Upper lobe of left lung (tissue), 6 donors: ENCODE results near the gene PTGR2. TPM values are rescaled to one million over a fixed set of nuclear protein-coding genes. Genes with fewer than 3 reads are reported as not detected.

ENCODE experiments used
- ATAC-seq, 2 donors: fragments of 200-7000 bp; cut with Tn5 transposase; one replicate each; pipeline ENCODE4 v1.9.1; 2022; ENCODE audit warnings: mild to moderate bottlenecking in 2 of 2, moderate library complexity in 2 of 2; ENCODE audit not compliant: low FRiP score in 2 of 2
- DNase-seq, 2 donors: peaks; one replicate each; pipeline ENCODE4 v3.0.0-alpha.2; 2019 to 2020
- H3K27ac ChIP-seq, 4 donors: fragments of 200-600 bp; sonication (generic); one replicate each; pipeline ENCODE4 v1.5.1; 2016 to 2019
- H3K27me3 ChIP-seq, 4 donors: fragments of 200-600 bp; sonication (generic); one replicate each; pipeline ENCODE4 v1.5.1; 2017 to 2019
- H3K36me3 ChIP-seq, 4 donors: fragments of 200-600 bp; sonication (generic); one replicate each; pipeline ENCODE4 v1.5.1; 2016 to 2019
- H3K4me1 ChIP-seq, 4 donors: fragments of 200-600 bp; sonication (generic); one replicate each; pipeline ENCODE4 v1.5.1; 2018 to 2019
- H3K4me3 ChIP-seq, 4 donors: fragments of 200-600 bp; sonication (generic); one replicate each; pipeline ENCODE4 v1.5.1; 2017 to 2019; ENCODE audit warnings: mild to moderate bottlenecking in 2 of 4, moderate library complexity in 1 of 4
- H3K9me3 ChIP-seq, 4 donors: fragments of 200-600 bp; sonication (generic); one replicate each; pipeline ENCODE4 v1.5.1; 2018 to 2019
- CTCF ChIP-seq, 6 experiments: fragments of 450-650 bp in 4 of 6; fragments of 200-600 bp in 2 of 6; sonication (generic) in 2 of 6; IDR thresholded peaks; one replicate each; pipeline ENCODE4 v1.5.1; 2016 to 2019; ENCODE audit warnings: antibody characterized with exemption in 6 of 6
- EP300 ChIP-seq, 4 donors: sonication (generic); formaldehyde crosslinking; IDR thresholded peaks; one replicate each; pipeline ENCODE4 v1.5.1; 2017; ENCODE audit warnings: antibody characterized with exemption in 4 of 4, control low read depth in 2 of 4
- POLR2A ChIP-seq, 4 donors: fragments of 450-650 bp; IDR thresholded peaks; one replicate each; pipeline ENCODE4 v1.5.1; 2016 to 2017; ENCODE audit warnings: antibody characterized with exemption in 4 of 4, mild to moderate bottlenecking in 2 of 4
- POLR2AphosphoS5 ChIP-seq, 2 donors: sonication (generic); formaldehyde crosslinking; IDR thresholded peaks; one replicate each; pipeline ENCODE4 v1.5.1; 2017; ENCODE audit warnings: antibody characterized with exemption in 2 of 2
- WGBS, 2 donors: methylation state at CpG; one replicate each; pipeline ENCODE4 v1.1.5; 2017 to 2018; 5-methylcytosine and 5-hydroxymethylcytosine counted together
- total RNA-seq, 6 donors: library from RNA; depleted of rRNA in 4 of 6; stranded (reverse); fragments of >200 nt in 4 of 6; gene quantifications; one replicate each; pipeline versions ENCODE4 v1.1.0 to v1.2.1, GENCODE V29; 2016 to 2021
- donor health status: DM: no; HTN: no; CAD: no; lungs with moderate emphysema.
- donor health status: DM: no; HTN: yes; CAD: no; lungs with severe emphysema.

PTGR2 gene
- total RNA-seq, 6 donors from 2014 or later, result 4.3 to 15.0 (median 8.8) TPM

GRCh38 chr14:73843296-73843695, 8.3 kb upstream of the PTGR2 start:
- 82 to 89% methylated on average over 2 of the region's 2 CpGs for WGBS, 2 donors

GRCh38 chr14:73846947-73847346, 4.7 kb upstream of the PTGR2 start:
- Histone ChIP-seq H3K4me1 (peaks cover 5 to 8% (median 7%) of the 10 kb centered on the region in 4 donors), H3K27ac (no peak overlapping the region), H3K4me3 (no peak overlapping the region), H3K36me3 (no peaks in the 10 kb centered on the region), H3K27me3 (no peaks in the 10 kb centered on the region), H3K9me3 (no peaks in the 10 kb centered on the region)
- DNase-seq (no peak), ATAC-seq (no peak)
- TF ChIP-seq POLR2A (IDR thresholded peaks at IDR 0.05) (no peak), POLR2AphosphoS5 (IDR thresholded peaks at IDR 0.05) (no peak), CTCF (IDR thresholded peaks at IDR 0.05) (no peak), EP300 (IDR thresholded peaks at IDR 0.05) (no peak)
- 82 to 85% methylated on average over 4 of the region's 4 CpGs for WGBS, 2 donors

More at GRCh38 chr14:73843296-73843695, 8.3 kb upstream of the PTGR2 start:
- H3K36me3 ChIP-seq, result no peaks in the 10 kb centered on the region
- ATAC-seq, result no peak
- no peak overlapping the region for H3K27ac ChIP-seq
- H3K4me3 ChIP-seq, result no peak overlapping the region
- no peaks in the 10 kb centered on the region for H3K9me3 ChIP-seq
- no peaks in the 10 kb centered on the region for H3K4me1 ChIP-seq
- H3K27me3 ChIP-seq, result no peaks in the 10 kb centered on the region
- TF ChIP-seq POLR2A (IDR thresholded peaks at IDR 0.05) (no peak), POLR2AphosphoS5 (IDR thresholded peaks at IDR 0.05) (no peak), CTCF (IDR thresholded peaks at IDR 0.05) (no peak), EP300 (IDR thresholded peaks at IDR 0.05) (no peak)
- no peak for DNase-seq

DNA sequence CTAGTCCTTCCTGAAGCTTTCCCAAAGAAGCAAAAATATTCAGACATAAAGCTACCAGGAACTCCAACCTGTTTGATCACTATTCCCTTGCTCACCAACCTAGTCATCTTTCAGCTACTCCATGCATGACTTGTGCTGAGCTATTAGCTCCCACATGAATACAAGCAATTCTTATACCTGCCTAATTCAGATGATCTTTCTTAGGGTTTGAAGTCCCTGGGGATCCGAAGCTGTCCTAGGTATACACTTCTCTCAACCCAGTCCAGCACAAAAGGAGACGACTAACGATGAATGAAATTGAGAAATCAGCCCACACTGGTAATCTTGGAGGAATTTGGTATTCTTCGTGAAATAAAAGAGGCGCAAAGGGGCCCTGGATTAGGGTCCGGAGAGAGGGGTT, 631 bp upstream of the PTGR2 start:
- TF ChIP-seq EP300 (IDR thresholded peaks at IDR 0.05), result no peak
- TF ChIP-seq CTCF (IDR thresholded peaks at IDR 0.05), result no peak
- H3K4me1 ChIP-seq, result peaks cover 7 to 21% (median 8%) of the 10 kb centered on the region in 4 donors
- no peaks in the 10 kb centered on the region for H3K36me3 ChIP-seq
- no peaks in the 10 kb centered on the region for H3K9me3 ChIP-seq
- no peak for ATAC-seq
- peak overlapping the region in 3 of 4 donors; percentile 51 to 61 (median 56) for H3K4me3 ChIP-seq
- WGBS, 2 donors, result 54% methylated on average over 6 of the region's 6 CpGs
- no peaks in the 10 kb centered on the region for H3K27me3 ChIP-seq
- H3K27ac ChIP-seq, result peak overlapping the region; percentile 84 to 94 (median 92)
- DNase-seq, result no peak

- no peak for ATAC-seq
- no peak for DNase-seq
- Histone ChIP-seq H3K27me3 (no peaks in the 10 kb centered on the region), H3K36me3 (peaks cover 0 to 8% (median 4%) of the 10 kb centered on the region in 4 donors), H3K9me3 (no peaks in the 10 kb centered on the region), H3K4me3 (no peak overlapping the region), H3K27ac (no peak overlapping the region), H3K4me1 (no peaks in the 10 kb centered on the region)
- TF ChIP-seq POLR2AphosphoS5 (IDR thresholded peaks at IDR 0.05) (no peak), CTCF (IDR thresholded peaks at IDR 0.05) (no peak), EP300 (IDR thresholded peaks at IDR 0.05) (no peak), POLR2A (IDR thresholded peaks at IDR 0.05) (no peak)
These were observed 7.5 kb downstream of the PTGR2 start for GRCh38 chr14:73859145-73859544.

DNA sequence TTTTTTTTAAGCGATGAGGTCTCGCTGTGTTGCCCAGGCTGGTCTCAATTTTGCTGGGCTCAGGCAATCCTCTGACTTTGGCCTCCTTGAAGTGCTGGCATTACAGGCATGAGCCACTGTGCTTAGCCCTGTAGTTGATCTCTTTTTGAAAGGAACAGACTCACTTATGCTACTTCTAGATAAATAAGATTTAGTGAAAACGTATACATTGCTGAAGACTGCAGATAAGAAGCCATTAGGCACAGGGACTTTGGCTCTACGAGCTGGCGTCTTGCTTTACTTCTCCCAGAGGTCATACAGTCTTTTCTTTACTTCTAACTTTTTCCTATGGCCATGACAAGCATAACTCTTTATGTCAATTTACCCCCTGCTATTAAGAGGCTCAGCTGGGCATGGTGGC, 9.4 kb downstream of the PTGR2 start:
- Histone ChIP-seq H3K27ac (no peak overlapping the region), H3K36me3 (peaks cover 0 to 9% (median 4%) of the 10 kb centered on the region in 4 donors), H3K9me3 (no peaks in the 10 kb centered on the region), H3K27me3 (no peaks in the 10 kb centered on the region), H3K4me1 (no peaks in the 10 kb centered on the region), H3K4me3 (no peak overlapping the region)
- ATAC-seq, result no peak
- DNase-seq, result no peak
- WGBS, 2 donors, result 93 to 95% methylated on average over 5 of the region's 5 CpGs
- no peak for TF ChIP-seq POLR2AphosphoS5 (IDR thresholded peaks at IDR 0.05)
- TF ChIP-seq CTCF (IDR thresholded peaks at IDR 0.05), result no peak
- no peak for TF ChIP-seq EP300 (IDR thresholded peaks at IDR 0.05)
- TF ChIP-seq POLR2A (IDR thresholded peaks at IDR 0.05), result no peak
